HEK293 (cell line): Measurements from ENCODE around the gene LAP3.

Experiments used
- CTCF ChIP-seq: fragments of 450-650 bp; formaldehyde crosslinking; IDR thresholded peaks from 2 replicates; pipeline ENCODE4 v1.5.1; 2016; ENCODE audit warnings: missing biosample characterization, missing genetic modification characterization
- GLI4 ChIP-seq: fragments of 450-650 bp; formaldehyde crosslinking; IDR thresholded peaks from 2 replicates; pipeline ENCODE4 v1.5.1; 2016; ENCODE audit warnings: missing biosample characterization, missing genetic modification characterization
- KLF7 ChIP-seq: fragments of 450-650 bp; formaldehyde crosslinking; IDR thresholded peaks from 2 replicates; pipeline ENCODE4 v1.5.1; 2016; ENCODE audit warnings: missing biosample characterization, missing genetic modification characterization, borderline replicate concordance
- SETDB1 ChIP-seq: IDR thresholded peaks from one replicate; pipeline ENCODE4 v1.6.1; 2017; ENCODE audit warnings: mild to moderate bottlenecking, low read length, moderate library complexity, mixed read lengths; ENCODE audit not compliant: insufficient read length
- YY1 ChIP-seq: fragments of 450-650 bp; formaldehyde crosslinking; IDR thresholded peaks from 2 replicates; pipeline ENCODE4 v1.5.1; 2018; ENCODE audit warnings: missing biosample characterization, missing genetic modification characterization
- ZNF266 ChIP-seq: fragments of 450-650 bp; formaldehyde crosslinking; IDR thresholded peaks from 2 replicates; pipeline ENCODE4 v1.5.1; 2016; ENCODE audit warnings: missing biosample characterization, missing genetic modification characterization, low read depth
- ZNF670 ChIP-seq: fragments of 450-650 bp; formaldehyde crosslinking; IDR thresholded peaks from 2 replicates; pipeline ENCODE4 v1.5.1; 2016; ENCODE audit warnings: missing biosample characterization, missing genetic modification characterization, low read depth
- ZNF776 ChIP-seq: fragments of 450-650 bp; formaldehyde crosslinking; IDR thresholded peaks from 2 replicates; pipeline ENCODE4 v1.5.0; 2017; ENCODE audit warnings: missing biosample characterization, missing genetic modification characterization, borderline replicate concordance

DNA sequence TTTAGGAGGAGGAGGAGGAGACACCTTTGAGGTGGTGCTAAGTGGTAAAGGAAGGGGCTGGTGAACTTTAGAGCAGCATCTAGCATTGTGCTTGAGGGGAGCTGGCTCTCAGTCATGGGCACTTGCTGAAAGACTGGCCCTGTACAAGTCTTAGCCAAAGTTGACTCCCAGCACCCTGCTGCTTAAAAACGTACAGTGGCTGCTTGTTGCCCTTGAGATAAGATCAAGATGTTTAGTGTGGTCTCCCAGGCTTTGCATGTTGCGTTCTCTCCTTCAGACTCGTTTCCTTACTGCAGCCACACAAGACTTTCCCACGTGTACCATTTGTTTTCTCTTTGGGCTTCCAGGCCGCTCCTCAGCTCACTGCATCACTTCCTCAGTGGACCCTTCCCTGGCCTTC lies 39.3 kb downstream of the LAP3 start:
- TF ChIP-seq ZNF266, result no peak
- no peak for TF ChIP-seq GLI4 (tag by site-specific recombination)
- TF ChIP-seq ZNF670 (tag by site-specific recombination), result no peak
- TF ChIP-seq CTCF (tag by site-specific recombination), result no peak
- no peak for TF ChIP-seq SETDB1
- TF ChIP-seq YY1 (tag by site-specific recombination), result no peak
- no peak for TF ChIP-seq KLF7 (tag by site-specific recombination)
- no peak for TF ChIP-seq ZNF776 (tag by site-specific recombination)
